ENCODE data around the gene KLK2.

The KLK2 gene

GRCh38 chr19:50906217-50906616, 33.0 kb downstream of the KLK2 start:
- TF ChIP-seq CTCF (IDR thresholded peaks at IDR 0.05; ENCODE audit: insufficient read depth, low read length, missing control alignments) = peak; percentile 26
- no peak for DNase-seq (ENCODE audit: low read depth, low spot score)
- CTCF ChIA-PET = interaction anchor here (1.0 to 1.6 kb wide), 2 partner anchors 16 to 369 kb away, joined by 3 to 12 read pairs; no protein-coding TSS in a partner anchor
- no peak overlapping the region for H3K4me3 ChIP-seq (ENCODE audit: low read depth, low read length)
- POLR2A ChIA-PET = no interaction called here

- ChIA-PET POLR2A (no interaction called here), CTCF (interaction anchor here (2.5 kb wide), 1 partner anchor 14 kb away, joined by 14 read pairs; no protein-coding TSS in a partner anchor)
- no peak for TF ChIP-seq CTCF (IDR thresholded peaks at IDR 0.05; ENCODE audit: insufficient read depth, low read length, missing control alignments)
- no peak overlapping the region for H3K4me3 ChIP-seq (ENCODE audit: low read depth, low read length)
- no peak for DNase-seq (ENCODE audit: low read depth, low spot score)
These were observed 35.1 kb downstream of the KLK2 start for GRCh38 chr19:50908336-50908735.

DNA sequence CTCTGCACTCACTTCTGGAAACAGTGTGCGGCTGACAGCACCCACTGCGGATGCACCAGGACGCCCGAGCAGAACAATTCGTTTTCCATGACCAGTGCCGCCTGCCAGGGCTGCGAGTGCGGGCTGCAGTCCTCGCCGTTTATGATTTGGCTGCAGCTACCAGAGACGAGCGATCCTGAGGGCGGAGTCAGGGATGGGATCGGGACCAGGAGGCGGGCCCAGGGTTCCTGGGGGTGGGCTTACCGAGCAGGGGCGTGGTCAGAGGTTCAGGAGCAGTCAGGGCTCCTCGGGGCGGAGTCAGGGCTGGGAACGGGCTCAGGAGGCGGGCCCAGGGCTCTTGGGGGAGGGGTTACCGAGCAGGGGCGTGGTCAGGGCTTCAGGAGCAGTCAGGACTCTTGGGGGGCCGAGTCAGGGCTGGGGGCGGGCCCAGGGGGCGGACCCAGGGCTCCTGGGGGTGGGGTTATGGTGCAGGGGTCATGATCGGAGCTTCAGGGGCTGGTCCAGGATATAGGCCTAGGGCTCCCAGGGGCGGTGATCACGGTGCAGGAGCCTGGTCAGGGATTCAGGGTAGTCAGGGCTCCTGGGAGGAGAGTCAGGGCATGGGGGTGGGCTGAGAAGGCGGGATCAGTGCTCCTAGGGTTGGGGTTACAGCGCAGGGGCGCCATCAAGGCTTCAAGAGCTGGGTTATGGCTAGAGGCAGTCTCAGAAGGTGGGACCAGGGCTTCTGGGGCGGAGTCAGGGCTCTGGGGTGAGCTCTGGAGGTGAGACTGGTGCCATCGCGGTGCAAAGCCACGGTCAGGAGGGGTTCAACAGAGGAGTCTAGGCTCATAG, 36.2 kb downstream of the KLK2 start:
- POLR2A ChIA-PET = no interaction called here
- no peak for DNase-seq (ENCODE audit: low read depth, low spot score)
- CTCF ChIA-PET = interaction anchor here (0.6 to 2.5 kb wide), 2 partner anchors 10 to 12 kb away, joined by 3 to 14 read pairs; no protein-coding TSS in a partner anchor
- TF ChIP-seq CTCF (IDR thresholded peaks at IDR 0.05; ENCODE audit: insufficient read depth, low read length, missing control alignments) = no peak
- H3K4me3 ChIP-seq (ENCODE audit: low read depth, low read length) = no peak overlapping the region

GRCh38 chr19:50910722-50911121, 37.5 kb downstream of the KLK2 start:
- CTCF ChIA-PET = no interaction called here
- H3K4me3 ChIP-seq (ENCODE audit: low read depth, low read length) = no peak overlapping the region
- DNase-seq (ENCODE audit: low read depth, low spot score) = no peak
- no peak for TF ChIP-seq CTCF (IDR thresholded peaks at IDR 0.05; ENCODE audit: insufficient read depth, low read length, missing control alignments)
- POLR2A ChIA-PET = no interaction called here

- TF ChIP-seq CTCF (IDR thresholded peaks at IDR 0.05; ENCODE audit: insufficient read depth, low read length, missing control alignments) = no peak
- ChIA-PET POLR2A (no interaction called here), CTCF (interaction anchor here (1.3 kb wide), 1 partner anchor 10 kb away, joined by 6 read pairs; no protein-coding TSS in a partner anchor)
- no peak within 1 kb of the TSS for H3K4me3 ChIP-seq (ENCODE audit: low read depth, low read length)
- DNase-seq (ENCODE audit: low read depth, low spot score) = no peak
These were observed 38.2 kb downstream of the KLK2 start, which contains the start of gene KLK4 for GRCh38 chr19:50911206-50912101. Gene KLK4 (minus strand): TSS chr19:50911395. CDS start chr19:50910738, 657 bp downstream.
